ENCODE data around the gene ENPP1. TPM values are rescaled to one million over a fixed set of nuclear protein-coding genes. Genes with fewer than 3 reads are reported as not detected.

Gene ENPP1
- total RNA-seq, 1 experiment from 2014 or later: 17.8 TPM

GRCh38 chr6:131803007-131803769 lies 4.6 kb upstream of the ENPP1 start:
- H3K4me3 ChIP-seq (ENCODE audit: insufficient read depth, low read depth, low read length): no peak overlapping the region
- H3K27me3 ChIP-seq (ENCODE audit: control insufficient read depth, insufficient read depth, low read length): peaks cover 6% of the 10 kb centered on the region
- DNase-seq: no peak
- no peaks in the 10 kb centered on the region for H3K36me3 ChIP-seq (replicated peaks; ENCODE audit: control insufficient read depth, insufficient read depth, low read length)

DNA sequence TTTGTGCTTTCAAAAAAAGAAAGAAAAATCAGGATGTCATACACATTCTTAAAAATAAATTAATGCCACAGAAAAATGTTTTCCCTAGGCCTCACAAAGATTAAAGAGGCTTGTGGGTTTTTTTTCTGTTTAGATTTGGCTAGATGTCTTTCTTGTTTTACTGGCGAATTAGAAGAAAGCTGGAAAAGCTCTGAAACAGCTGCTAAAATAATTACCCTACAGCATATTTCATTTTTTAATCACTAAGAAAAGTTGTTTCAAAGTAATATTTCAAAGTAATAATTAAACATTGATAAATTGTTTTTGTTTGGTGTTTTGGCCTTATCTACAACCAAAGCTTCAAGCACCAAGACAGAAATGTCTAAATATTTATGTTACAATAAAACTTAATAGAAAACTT lies 3.7 kb upstream of the ENPP1 start:
- H3K36me3 ChIP-seq (replicated peaks; ENCODE audit: control insufficient read depth, insufficient read depth, low read length): no peaks in the 10 kb centered on the region
- DNase-seq: no peak
- H3K4me3 ChIP-seq (ENCODE audit: insufficient read depth, low read depth, low read length): no peak overlapping the region
- H3K27me3 ChIP-seq (ENCODE audit: control insufficient read depth, insufficient read depth, low read length): peaks cover 6% of the 10 kb centered on the region

DNA sequence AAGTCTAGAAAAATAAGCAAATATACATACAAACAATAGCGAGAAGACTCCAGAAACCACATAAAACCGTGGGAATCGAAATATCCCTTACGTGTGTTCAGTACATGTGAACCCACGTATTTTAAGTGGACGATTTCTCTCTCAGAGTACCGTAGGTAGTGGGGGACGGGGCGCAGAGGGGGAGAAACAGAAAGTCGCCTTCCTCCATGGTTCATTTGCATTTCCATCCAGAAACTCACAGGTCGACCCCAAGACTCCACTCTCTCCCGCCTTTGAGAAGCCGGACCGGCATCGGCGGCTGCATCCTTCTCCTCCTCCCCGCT lies 538 bp upstream of the ENPP1 start:
- H3K36me3 ChIP-seq (replicated peaks; ENCODE audit: control insufficient read depth, insufficient read depth, low read length): no peaks in the 10 kb centered on the region
- H3K27me3 ChIP-seq (ENCODE audit: control insufficient read depth, insufficient read depth, low read length): peaks cover 6% of the 10 kb centered on the region
- H3K4me3 ChIP-seq (ENCODE audit: insufficient read depth, low read depth, low read length): peak overlapping the region; percentile 60
- DNase-seq: no peak

DNA sequence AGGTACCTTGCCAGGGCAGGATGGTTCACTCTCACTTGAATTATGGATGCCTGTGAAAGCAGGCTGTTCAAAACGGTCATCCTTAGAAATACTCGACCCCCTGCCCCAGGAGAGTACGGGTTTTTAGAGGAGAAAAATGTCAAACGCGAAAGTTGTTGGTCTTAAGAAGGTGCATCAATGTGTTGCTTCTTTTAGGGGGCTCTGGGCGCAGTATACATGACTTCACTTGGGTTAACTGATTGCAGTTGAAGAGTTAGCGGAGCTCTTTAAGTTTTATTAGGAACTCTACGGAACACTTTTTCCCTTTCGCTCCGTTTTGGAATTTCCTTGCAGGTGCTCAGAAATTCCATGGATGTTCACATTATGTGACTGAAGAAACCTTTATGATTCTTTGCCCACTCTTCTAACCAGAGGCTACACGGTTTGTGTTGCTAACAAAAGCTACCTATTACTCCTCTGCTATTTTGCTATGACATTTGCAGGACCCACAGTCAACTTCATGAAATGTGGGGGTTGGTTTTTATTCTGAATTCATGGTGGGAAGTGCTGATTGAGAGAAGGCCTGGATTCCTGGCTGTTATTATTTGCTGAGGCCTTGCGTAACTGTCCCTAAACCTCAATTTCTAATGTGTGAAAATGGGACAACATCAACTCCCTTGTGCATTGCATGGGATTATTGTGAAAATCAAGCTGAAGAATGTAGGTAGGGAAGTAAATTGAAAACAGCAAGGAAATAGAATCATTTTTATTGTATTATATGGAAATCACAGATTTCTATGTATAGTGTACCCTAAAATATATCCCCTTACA lies 845 bp downstream of the ENPP1 start:
- no peaks in the 10 kb centered on the region for H3K36me3 ChIP-seq (replicated peaks; ENCODE audit: control insufficient read depth, insufficient read depth, low read length)
- DNase-seq: no peak
- peaks cover 6% of the 10 kb centered on the region for H3K27me3 ChIP-seq (ENCODE audit: control insufficient read depth, insufficient read depth, low read length)
- H3K4me3 ChIP-seq (ENCODE audit: insufficient read depth, low read depth, low read length): peak overlapping the region; percentile 73

- H3K36me3 ChIP-seq (replicated peaks; ENCODE audit: control insufficient read depth, insufficient read depth, low read length): no peaks in the 10 kb centered on the region
- H3K27me3 ChIP-seq (ENCODE audit: control insufficient read depth, insufficient read depth, low read length): peaks cover 6% of the 10 kb centered on the region
- no peak for DNase-seq
- H3K4me3 ChIP-seq (ENCODE audit: insufficient read depth, low read depth, low read length): no peak overlapping the region
Observed at GRCh38 chr6:131811500-131811899, 3.7 kb downstream of the ENPP1 start.

- no peak for DNase-seq
- Histone ChIP-seq H3K36me3 (replicated peaks; ENCODE audit: control insufficient read depth, insufficient read depth, low read length) (no peaks in the 10 kb centered on the region), H3K27me3 (ENCODE audit: control insufficient read depth, insufficient read depth, low read length) (no peaks in the 10 kb centered on the region), H3K4me3 (ENCODE audit: insufficient read depth, low read depth, low read length) (no peak overlapping the region)
Observed at GRCh38 chr6:131813991-131814390, 6.2 kb downstream of the ENPP1 start.

DNA sequence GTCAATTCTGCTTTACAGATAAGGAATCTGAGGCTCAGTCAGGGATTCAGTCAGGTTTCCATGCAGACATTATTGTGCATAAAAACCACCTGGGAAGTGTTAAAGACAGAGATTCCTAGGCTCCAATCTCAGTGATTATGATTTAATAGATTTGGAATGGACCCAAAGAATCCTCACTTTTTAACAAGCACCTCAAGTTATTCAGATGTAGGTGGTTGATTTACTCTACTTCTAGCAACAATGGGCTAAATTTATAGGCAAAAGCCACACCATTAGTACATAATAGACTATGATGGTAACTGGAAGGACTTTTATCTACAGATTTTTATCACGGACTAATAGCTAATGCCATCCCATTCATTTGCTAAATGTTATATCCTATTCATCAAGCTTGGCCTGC lies 9.0 kb downstream of the ENPP1 start:
- H3K36me3 ChIP-seq (replicated peaks; ENCODE audit: control insufficient read depth, insufficient read depth, low read length): no peaks in the 10 kb centered on the region
- no peak for DNase-seq
- H3K4me3 ChIP-seq (ENCODE audit: insufficient read depth, low read depth, low read length): no peak overlapping the region
- H3K27me3 ChIP-seq (ENCODE audit: control insufficient read depth, insufficient read depth, low read length): no peaks in the 10 kb centered on the region

DNA sequence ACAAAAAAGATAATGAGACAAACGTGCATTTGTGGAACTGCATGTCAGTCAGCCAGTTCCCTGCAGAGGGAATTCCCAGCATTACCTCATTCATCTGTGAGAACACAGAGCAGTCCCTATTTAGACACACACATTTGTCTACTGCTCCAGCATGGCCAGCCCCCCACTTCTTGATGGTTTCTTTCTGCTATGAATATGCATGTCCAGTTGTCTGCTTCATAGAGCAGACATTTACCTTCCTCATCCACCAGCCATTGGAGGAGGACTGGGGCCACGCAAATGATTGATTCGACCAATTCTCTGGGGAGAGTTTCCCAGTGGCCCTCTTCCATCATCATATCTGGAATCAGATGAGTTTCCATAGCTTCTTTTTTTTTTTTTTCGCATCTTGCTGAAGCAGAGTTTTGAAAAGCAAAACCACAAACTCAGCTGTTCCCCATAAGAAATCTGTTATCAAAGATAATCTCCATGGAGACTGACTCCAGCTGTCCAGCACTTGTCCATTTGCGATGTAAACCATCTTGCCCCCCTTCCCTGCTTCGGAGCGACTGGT lies 11.8 kb downstream of the ENPP1 start:
- DNase-seq: no peak
- H3K36me3 ChIP-seq (replicated peaks; ENCODE audit: control insufficient read depth, insufficient read depth, low read length): no peaks in the 10 kb centered on the region
- H3K27me3 ChIP-seq (ENCODE audit: control insufficient read depth, insufficient read depth, low read length): no peaks in the 10 kb centered on the region
- no peak overlapping the region for H3K4me3 ChIP-seq (ENCODE audit: insufficient read depth, low read depth, low read length)

DNA sequence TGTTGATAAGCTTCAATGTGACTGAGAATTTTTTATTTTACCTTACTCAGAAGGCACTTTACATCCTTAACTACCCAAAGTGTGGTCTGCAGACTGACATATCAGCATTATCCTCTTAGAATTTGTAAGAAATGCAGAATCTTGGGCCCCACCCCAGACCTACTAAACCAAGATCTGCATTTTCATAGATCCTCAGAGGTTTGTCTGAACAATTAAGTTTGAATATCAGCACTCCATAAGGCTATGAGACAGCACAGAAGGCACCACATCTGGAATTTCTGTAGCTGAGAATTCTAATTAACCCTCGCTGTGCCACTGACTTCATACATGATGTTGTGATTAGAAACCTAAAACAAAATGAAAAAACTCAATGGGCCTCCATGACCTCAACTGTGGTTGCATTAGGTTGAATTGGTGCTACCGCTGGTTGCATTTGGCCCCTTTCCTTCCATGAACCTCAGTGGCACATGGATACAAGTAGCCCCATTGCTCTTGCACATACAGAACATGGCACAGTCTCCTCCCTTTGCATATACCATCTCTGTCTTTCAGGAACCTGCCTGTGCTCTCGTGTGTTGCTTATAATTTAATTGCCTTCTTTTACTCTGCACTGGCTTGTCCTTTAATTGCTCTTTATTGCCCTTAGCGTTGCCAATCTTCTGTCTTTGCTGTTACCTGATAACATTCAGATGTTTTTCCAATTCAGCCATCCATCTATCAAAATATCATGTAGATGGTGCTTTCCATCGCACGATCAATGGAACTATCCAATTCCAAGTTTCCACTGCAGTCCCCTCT lies 13.4 kb downstream of the ENPP1 start:
- Histone ChIP-seq H3K36me3 (replicated peaks; ENCODE audit: control insufficient read depth, insufficient read depth, low read length) (no peaks in the 10 kb centered on the region), H3K27me3 (ENCODE audit: control insufficient read depth, insufficient read depth, low read length) (no peaks in the 10 kb centered on the region), H3K4me3 (ENCODE audit: insufficient read depth, low read depth, low read length) (no peak overlapping the region)
- DNase-seq: no peak

- H3K27me3 ChIP-seq (ENCODE audit: control insufficient read depth, insufficient read depth, low read length): no peaks in the 10 kb centered on the region
- H3K4me3 ChIP-seq (ENCODE audit: insufficient read depth, low read depth, low read length): no peak overlapping the region
- no peak for DNase-seq
- H3K36me3 ChIP-seq (replicated peaks; ENCODE audit: control insufficient read depth, insufficient read depth, low read length): no peaks in the 10 kb centered on the region
Observed at GRCh38 chr6:131822119-131822518, 14.3 kb downstream of the ENPP1 start.

GRCh38 chr6:131823276-131823902 lies 15.6 kb downstream of the ENPP1 start:
- Histone ChIP-seq H3K27me3 (ENCODE audit: control insufficient read depth, insufficient read depth, low read length) (no peaks in the 10 kb centered on the region), H3K4me3 (ENCODE audit: insufficient read depth, low read depth, low read length) (no peak overlapping the region), H3K36me3 (replicated peaks; ENCODE audit: control insufficient read depth, insufficient read depth, low read length) (0 out of 2 replicates have a peak, but pooled peaks cover 1% of the 10 kb centered on the region)
- DNase-seq: no peak

GRCh38 chr6:131825946-131826345 lies 18.1 kb downstream of the ENPP1 start:
- Histone ChIP-seq H3K27me3 (ENCODE audit: control insufficient read depth, insufficient read depth, low read length) (no peaks in the 10 kb centered on the region), H3K36me3 (replicated peaks; ENCODE audit: control insufficient read depth, insufficient read depth, low read length) (0 out of 2 replicates have a peak, but pooled peaks cover 1% of the 10 kb centered on the region), H3K4me3 (ENCODE audit: insufficient read depth, low read depth, low read length) (no peak overlapping the region)
- no peak for DNase-seq

DNA sequence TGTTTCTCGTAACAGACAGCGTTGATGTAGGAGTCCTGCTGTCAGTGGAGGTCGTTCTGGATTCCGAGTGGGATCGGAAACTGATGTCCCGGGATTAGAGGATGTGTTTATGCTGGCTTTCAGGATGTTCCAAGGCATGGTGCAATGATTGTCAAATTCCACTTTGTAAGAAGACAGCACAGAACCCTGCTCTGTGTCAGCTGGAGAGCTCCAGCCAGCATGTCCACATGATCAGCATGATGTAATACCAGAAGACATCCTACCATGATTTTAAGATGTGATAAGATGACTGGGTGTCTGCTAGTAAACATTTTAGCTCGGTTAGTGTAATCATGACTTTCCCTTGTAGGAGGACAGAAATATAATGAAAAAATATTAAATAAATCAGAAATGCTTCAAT lies 20.3 kb downstream of the ENPP1 start:
- no peak for DNase-seq
- Histone ChIP-seq H3K27me3 (ENCODE audit: control insufficient read depth, insufficient read depth, low read length) (no peaks in the 10 kb centered on the region), H3K4me3 (ENCODE audit: insufficient read depth, low read depth, low read length) (no peak overlapping the region), H3K36me3 (replicated peaks; ENCODE audit: control insufficient read depth, insufficient read depth, low read length) (0 out of 2 replicates have a peak, but pooled peaks cover 1% of the 10 kb centered on the region)

- H3K36me3 ChIP-seq (replicated peaks; ENCODE audit: control insufficient read depth, insufficient read depth, low read length): 0 out of 2 replicates have a peak, but pooled peaks cover 1% of the 10 kb centered on the region
- no peak overlapping the region for H3K4me3 ChIP-seq (ENCODE audit: insufficient read depth, low read depth, low read length)
- DNase-seq: no peak
- no peaks in the 10 kb centered on the region for H3K27me3 ChIP-seq (ENCODE audit: control insufficient read depth, insufficient read depth, low read length)
Observed at GRCh38 chr6:131828951-131829350, 21.1 kb downstream of the ENPP1 start.

All from H7 (cell line).